CD4-positive, alpha-beta memory T cell (primary cell): ENCODE results near the gene SLC7A6. TPM values are rescaled to one million over a fixed set of nuclear protein-coding genes. Genes with fewer than 3 reads are reported as not detected.

Experiments used
- CTCF ChIA-PET: fragments of 350-600 bp; sonication (Branson Sonifier 250); formaldehyde crosslinking; loops from one replicate; lab custom pipeline; 2021; ENCODE audit warnings: inconsistent platforms; ENCODE audit not compliant: partially characterized antibody; lab: Charles Lee
- POLR2A ChIA-PET: fragments of 350-600 bp; sonication (Branson Sonifier 250); formaldehyde crosslinking; loops from one replicate; lab custom pipeline; 2021; ENCODE audit not compliant: partially characterized antibody; lab: Charles Lee
- DNase-seq, 5 donors: peaks; one replicate each; pipeline versions ENCODE4 v3.0.0 to v3.0.0-alpha.2; 2020 to 2022; ENCODE audit warnings: mixed read lengths in 1 of 5
- H3K27ac ChIP-seq: one replicate; pipeline ENCODE4 v1.7.0; 2013; ENCODE audit warnings: low read depth, low read length
- H3K27me3 ChIP-seq: 2 replicates; pipeline ENCODE4 v1.7.0; 2013; ENCODE audit warnings: mild to moderate bottlenecking, low read length, moderate library complexity; ENCODE audit not compliant: insufficient read depth
- H3K36me3 ChIP-seq: 2 replicates; pipeline ENCODE4 v1.7.0; 2013; ENCODE audit warnings: mild to moderate bottlenecking, low read length, moderate library complexity; ENCODE audit not compliant: insufficient read depth
- H3K4me1 ChIP-seq: 2 replicates; pipeline ENCODE4 v1.7.0; 2013; ENCODE audit warnings: mild to moderate bottlenecking, low read length, moderate library complexity; ENCODE audit not compliant: insufficient read depth
- H3K4me3 ChIP-seq, 2 donors: one replicate each; pipeline ENCODE4 v1.7.0; 2013; ENCODE audit warnings: low read length in 2 of 2, mild to moderate bottlenecking in 1 of 2
- H3K9me3 ChIP-seq, 2 donors: one replicate each; pipeline ENCODE4 v1.7.0; 2013; ENCODE audit warnings: low read length in 2 of 2, control low read depth in 1 of 2; ENCODE audit not compliant: control insufficient read depth in 1 of 2
- H3K27ac Mint-ChIP-seq, 7 donors: one replicate each; pipeline ENCODE4 v1.8.0; 2020 to 2021; ENCODE audit warnings: mixed read lengths in 7 of 7, mild to moderate bottlenecking in 6 of 7, inconsistent platforms in 3 of 7, moderate library complexity in 3 of 7
- H3K27me3 Mint-ChIP-seq, 2 donors: one replicate each; pipeline ENCODE4 v1.8.0; 2020 to 2021; ENCODE audit warnings: mixed read lengths in 2 of 2
- H3K36me3 Mint-ChIP-seq, 2 donors: one replicate each; pipeline ENCODE4 v1.8.0; 2020 to 2021; ENCODE audit warnings: mixed read lengths in 2 of 2, inconsistent platforms in 1 of 2, mild to moderate bottlenecking in 1 of 2
- H3K4me1 Mint-ChIP-seq, 4 donors: one replicate each; pipeline ENCODE4 v1.8.0; 2020 to 2021; ENCODE audit warnings: mixed read lengths in 4 of 4, mild to moderate bottlenecking in 1 of 4
- H3K4me3 Mint-ChIP-seq, 8 donors: one replicate each; pipeline ENCODE4 v1.8.0; 2020 to 2021; ENCODE audit warnings: mixed read lengths in 8 of 8, mild to moderate bottlenecking in 7 of 8, moderate library complexity in 6 of 8, inconsistent platforms in 3 of 8
- H3K9me3 Mint-ChIP-seq, 8 donors: one replicate each; pipeline ENCODE4 v1.8.0; 2020 to 2021; ENCODE audit warnings: mixed read lengths in 8 of 8, mild to moderate bottlenecking in 5 of 8, inconsistent platforms in 3 of 8, moderate library complexity in 1 of 8
- intact Hi-C: fragments of 100-400 bp; cut with micrococcal nuclease; formaldehyde crosslinking; loops from one replicate; pipeline ENCODE4 v1.15.1; 2023
- polyA plus RNA-seq, 2 donors: library from polyadenylated mRNA; unstranded; fragments of 300-500 nt; fragmentation: Illumina TruSeq; gene quantifications; one replicate each; pipeline ENCODE4 v1.2.3, GENCODE V29; 2021
- total RNA-seq, 2 experiments: library from RNA; stranded (reverse); gene quantifications; one replicate each; pipeline ENCODE4 v1.2.3, GENCODE V29; 2021

SLC7A6 gene
- total and polyA plus RNA-seq, 4 experiments from 2014 or later = 14.4 to 194 (median 105) TPM

- peaks cover 71 to 88% of the 10 kb centered on the region in 2 donors for H3K36me3 Mint-ChIP-seq
These were observed 35.5 kb downstream of the SLC7A6 start for GRCh38 chr16:68299571-68300453.

GRCh38 chr16:68300734-68301459 lies 36.6 kb downstream of the SLC7A6 start:
- no peaks in the 10 kb centered on the region for H3K9me3 Mint-ChIP-seq
- intact Hi-C loops = no loop called here
- Histone ChIP-seq H3K4me3 (no peak overlapping the region), H3K4me1 (peaks cover 2% of the 10 kb centered on the region), H3K9me3 (no peaks in the 10 kb centered on the region), H3K36me3 (peaks cover 75% of the 10 kb centered on the region), H3K27me3 (no peaks in the 10 kb centered on the region), H3K27ac (no peak overlapping the region)
- no peak overlapping the region for H3K4me3 Mint-ChIP-seq
- no peak for DNase-seq
- ChIA-PET POLR2A (interaction anchor here (34.3 to 44.5 kb wide), 2 partner anchors 5 to 22 kb away, joined by 1508 read pairs; partner anchors contain the start of genes PRMT7, SLC7A6 and SLC7A6OS), CTCF (interaction anchor here (1.1 to 29.4 kb wide), 5 partner anchors 10 to 31 kb away, joined by 4 to 680 read pairs (median 10); partner anchors contain the start of genes PRMT7, SLC7A6 and SLC7A6OS)
- H3K27me3 Mint-ChIP-seq = no peaks in the 10 kb centered on the region
- H3K4me1 Mint-ChIP-seq = peaks cover 9 to 41% (median 16%) of the 10 kb centered on the region in 4 donors
- peak overlapping the region in 6 of 7 donors; percentile 35 to 62 (median 49) for H3K27ac Mint-ChIP-seq
- peaks cover 69 to 88% of the 10 kb centered on the region in 2 donors for H3K36me3 Mint-ChIP-seq

More at GRCh38 chr16:68299571-68300453, 35.5 kb downstream of the SLC7A6 start:
- no peaks in the 10 kb centered on the region for H3K9me3 Mint-ChIP-seq
- no peaks in the 10 kb centered on the region for H3K27me3 Mint-ChIP-seq
- intact Hi-C loops = no loop called here
- ChIA-PET POLR2A (interaction anchor here (34.3 to 44.5 kb wide), 2 partner anchors 4 to 21 kb away, joined by 1508 read pairs; partner anchors contain the start of genes PRMT7, SLC7A6 and SLC7A6OS), CTCF (interaction anchor here (1.1 to 29.4 kb wide), 6 partner anchors 8 to 30 kb away, joined by 3 to 680 read pairs (median 7); partner anchors contain the start of genes PRMT7, SLC7A6 and SLC7A6OS)
- DNase-seq = no peak
- Histone ChIP-seq H3K4me3 (no peak overlapping the region), H3K36me3 (peaks cover 78% of the 10 kb centered on the region), H3K27ac (no peak overlapping the region), H3K27me3 (no peaks in the 10 kb centered on the region), H3K9me3 (no peaks in the 10 kb centered on the region), H3K4me1 (no peaks in the 10 kb centered on the region)
- H3K27ac Mint-ChIP-seq = peak overlapping the region in 6 of 7 donors; percentile 35 to 85 (median 80)
- H3K4me3 Mint-ChIP-seq = no peak overlapping the region
- H3K4me1 Mint-ChIP-seq = peaks cover 9 to 30% (median 14%) of the 10 kb centered on the region in 4 donors

GRCh38 chr16:68306633-68307032 lies 42.3 kb downstream of the SLC7A6 start:
- intact Hi-C loops = no loop called here
- ChIA-PET POLR2A (interaction anchor here (34.3 kb wide), 1 partner anchor 27 kb away, joined by 1508 read pairs; the partner anchor contains the start of gene SLC7A6), CTCF (interaction anchor here (1.0 to 29.4 kb wide), 2 partner anchors 37 to 43 kb away, joined by 3 to 680 read pairs; partner anchors contain the start of gene SLC7A6)
- Histone ChIP-seq H3K36me3 (peaks cover 34% of the 10 kb centered on the region), H3K4me1 (peaks cover 38% of the 10 kb centered on the region), H3K9me3 (no peaks in the 10 kb centered on the region), H3K4me3 (no peak overlapping the region), H3K27me3 (no peaks in the 10 kb centered on the region), H3K27ac (no peak overlapping the region)
- Mint-ChIP-seq H3K4me1 (peaks cover 11 to 46% (median 37%) of the 10 kb centered on the region in 4 donors), H3K4me3 (no peak overlapping the region), H3K27me3 (no peaks in the 10 kb centered on the region), H3K9me3 (no peaks in the 10 kb centered on the region), H3K36me3 (peaks cover 33 to 62% of the 10 kb centered on the region in 2 donors), H3K27ac (peak overlapping the region in 3 of 7 donors; percentile 18 to 55 (median 41))
- DNase-seq = no peak

GRCh38 chr16:68309799-68310198 lies 45.5 kb downstream of the SLC7A6 start:
- DNase-seq = peak in 2 of 5 donors; percentile 18 to 22
- H3K4me3 ChIP-seq = peak overlapping the region; percentile 91 to 95
- intact Hi-C loops = loop anchor here (1.0 kb wide), 3 partner anchors 25 to 64 kb away; partner anchors contain the start of genes PLA2G15 and SLC7A6
- peaks cover 23 to 47% of the 10 kb centered on the region in 2 donors for H3K36me3 Mint-ChIP-seq
- ChIA-PET POLR2A (interaction anchor here (2.0 to 34.3 kb wide), 2 partner anchors 31 to 225 kb away, joined by 9 to 1508 read pairs; partner anchors contain the start of genes NFATC3 and SLC7A6), CTCF (interaction anchor here (1.5 to 4.1 kb wide), 2 partner anchors 19 to 47 kb away, joined by 10 to 24 read pairs; partner anchors contain the start of gene SLC7A6)
- H3K27me3 Mint-ChIP-seq = no peaks in the 10 kb centered on the region
- H3K27ac Mint-ChIP-seq = peak overlapping the region; percentile 75 to 98 (median 96)
- H3K27ac ChIP-seq = peak overlapping the region; percentile 77
- no peaks in the 10 kb centered on the region for H3K9me3 Mint-ChIP-seq
- peaks cover 23% of the 10 kb centered on the region for H3K36me3 ChIP-seq
- H3K9me3 ChIP-seq = no peaks in the 10 kb centered on the region
- H3K4me3 Mint-ChIP-seq = peak overlapping the region; percentile 96 to 99 (median 98)
- H3K4me1 ChIP-seq = peaks cover 57% of the 10 kb centered on the region
- H3K4me1 Mint-ChIP-seq = peaks cover 23 to 67% (median 41%) of the 10 kb centered on the region in 4 donors
- no peaks in the 10 kb centered on the region for H3K27me3 ChIP-seq

- Histone ChIP-seq H3K36me3 (peaks cover 22% of the 10 kb centered on the region), H3K27me3 (no peaks in the 10 kb centered on the region), H3K9me3 (no peaks in the 10 kb centered on the region), H3K4me1 (peaks cover 57% of the 10 kb centered on the region), H3K4me3 (peak overlapping the region; percentile 91 to 95), H3K27ac (peak overlapping the region; percentile 77)
- POLR2A ChIA-PET = interaction anchor here (0.6 to 34.3 kb wide), 12 partner anchors 8 to 287 kb away, joined by 3 to 1508 read pairs (median 6); partner anchors contain the start of genes DDX28, DUS2, ESRP2 and NFATC3
- H3K4me1 Mint-ChIP-seq = peaks cover 27 to 65% (median 43%) of the 10 kb centered on the region in 4 donors
- CTCF ChIA-PET = interaction anchor here (0.8 to 4.1 kb wide), 18 partner anchors 9 to 108 kb away, joined by 3 to 84 read pairs (median 7); partner anchors contain the start of gene SLC7A6
- peak overlapping the region; percentile 96 to 99 (median 98) for H3K4me3 Mint-ChIP-seq
- peak overlapping the region; percentile 75 to 98 (median 96) for H3K27ac Mint-ChIP-seq
- no peak for DNase-seq
- peaks cover 21 to 45% of the 10 kb centered on the region in 2 donors for H3K36me3 Mint-ChIP-seq
- no peaks in the 10 kb centered on the region for H3K9me3 Mint-ChIP-seq
- intact Hi-C loops = loop anchor here (1.0 kb wide), 3 partner anchors 26 to 65 kb away; partner anchors contain the start of genes PLA2G15 and SLC7A6
- H3K27me3 Mint-ChIP-seq = no peaks in the 10 kb centered on the region
These were observed 46.1 kb downstream of the SLC7A6 start for GRCh38 chr16:68310437-68310773.
